ENCODE measurements around the gene DOCK11.
"Not testable (repeated sequence)": the region's sequence is repeated elsewhere in the genome, so short reads cannot be mapped to it uniquely, and the experiment has no call there.

DOCK11 gene

GRCh38 chrX:118714521-118714920 lies 218.9 kb downstream of the DOCK11 start:
- ChIA-PET CTCF (no interaction called here), POLR2A (ENCODE audit: low non-redundant PET) (no interaction called here)
- H3K27ac ChIP-seq, result no peak overlapping the region
- no peak for DNase-seq (ENCODE audit: low spot score)
- TF ChIP-seq CTCF (conservative IDR thresholded peaks at IDR 0.05; ENCODE audit: low read depth), result no peak

- DNase-seq (ENCODE audit: low spot score); CTCF ChIA-PET: not testable (repeated sequence)
Observed at GRCh38 chrX:118715917-118716316, 220.3 kb downstream of the DOCK11 start.

GRCh38 chrX:118716833-118717232 lies 221.2 kb downstream of the DOCK11 start:
- CTCF ChIA-PET, result interaction anchor here (0.6 kb wide), 1 partner anchor 222 kb away, joined by 4 read pairs; no protein-coding TSS in a partner anchor
- H3K27ac ChIP-seq; POLR2A ChIA-PET (ENCODE audit: low non-redundant PET); DNase-seq (ENCODE audit: low spot score): not testable (repeated sequence)

More at GRCh38 chrX:118715917-118716316, 220.3 kb downstream of the DOCK11 start:
- POLR2A ChIA-PET (ENCODE audit: low non-redundant PET); H3K27ac ChIP-seq: not testable (repeated sequence)

- no peak overlapping the region for H3K27ac ChIP-seq
- ChIA-PET POLR2A (ENCODE audit: low non-redundant PET) (no interaction called here), CTCF (no interaction called here)
- no peak for DNase-seq (ENCODE audit: low spot score)
- TF ChIP-seq CTCF (conservative IDR thresholded peaks at IDR 0.05; ENCODE audit: low read depth), result no peak
Observed at GRCh38 chrX:118717678-118718391, 222.2 kb downstream of the DOCK11 start.

- ChIA-PET CTCF (no interaction called here), POLR2A (ENCODE audit: low non-redundant PET) (no interaction called here)
- H3K27ac ChIP-seq, result no peak overlapping the region
- DNase-seq (ENCODE audit: low spot score), result no peak
- TF ChIP-seq CTCF (conservative IDR thresholded peaks at IDR 0.05; ENCODE audit: low read depth), result no peak
Observed at GRCh38 chrX:118718737-118719136, 223.1 kb downstream of the DOCK11 start.

- TF ChIP-seq CTCF (conservative IDR thresholded peaks at IDR 0.05; ENCODE audit: low read depth), result no peak
- ChIA-PET POLR2A (ENCODE audit: low non-redundant PET) (no interaction called here), CTCF (no interaction called here)
- H3K27ac ChIP-seq, result no peak overlapping the region
- no peak for DNase-seq (ENCODE audit: low spot score)
Observed at GRCh38 chrX:118720058-118720707, 224.6 kb downstream of the DOCK11 start.

GRCh38 chrX:118723376-118723775 lies 227.8 kb downstream of the DOCK11 start:
- no peak for DNase-seq (ENCODE audit: low spot score)
- H3K27ac ChIP-seq, result no peak overlapping the region
- POLR2A ChIA-PET (ENCODE audit: low non-redundant PET), result no interaction called here
- no peak for TF ChIP-seq CTCF (conservative IDR thresholded peaks at IDR 0.05; ENCODE audit: low read depth)
- CTCF ChIA-PET, result no interaction called here
